HG03039 (cell line): ENCODE results near the gene TOM1.
"Not testable (repeated sequence)": the region's sequence is repeated elsewhere in the genome, so short reads cannot be mapped to it uniquely, and the experiment has no call there.

Experiments used
- ATAC-seq: cut with Tn5 transposase; IDR thresholded peaks from one replicate; pipeline ENCODE4 v1.9.1; 2021; ENCODE audit warnings: mild to moderate bottlenecking, moderate library complexity; ENCODE audit not compliant: unreplicated experiment

The TOM1 gene

GRCh38 chr22:35393116-35394010 lies 93.7 kb downstream of the TOM1 start:
- no peak for ATAC-seq

DNA sequence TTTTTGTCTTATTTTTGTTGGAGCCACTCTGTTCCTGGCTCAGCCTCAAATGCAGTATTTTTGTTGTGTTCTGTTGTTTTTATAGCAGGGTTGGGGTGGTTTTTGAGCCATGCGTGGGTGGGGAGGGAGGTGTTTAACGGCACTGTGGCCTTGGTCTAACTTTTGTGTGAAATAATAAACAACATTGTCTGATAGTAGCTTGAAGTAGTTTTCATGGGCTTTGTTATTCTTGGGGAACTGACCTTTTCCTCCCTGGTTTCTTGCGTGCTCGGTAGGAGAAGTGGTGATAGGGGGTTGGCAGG lies 94.3 kb downstream of the TOM1 start:
- no peak for ATAC-seq

DNA sequence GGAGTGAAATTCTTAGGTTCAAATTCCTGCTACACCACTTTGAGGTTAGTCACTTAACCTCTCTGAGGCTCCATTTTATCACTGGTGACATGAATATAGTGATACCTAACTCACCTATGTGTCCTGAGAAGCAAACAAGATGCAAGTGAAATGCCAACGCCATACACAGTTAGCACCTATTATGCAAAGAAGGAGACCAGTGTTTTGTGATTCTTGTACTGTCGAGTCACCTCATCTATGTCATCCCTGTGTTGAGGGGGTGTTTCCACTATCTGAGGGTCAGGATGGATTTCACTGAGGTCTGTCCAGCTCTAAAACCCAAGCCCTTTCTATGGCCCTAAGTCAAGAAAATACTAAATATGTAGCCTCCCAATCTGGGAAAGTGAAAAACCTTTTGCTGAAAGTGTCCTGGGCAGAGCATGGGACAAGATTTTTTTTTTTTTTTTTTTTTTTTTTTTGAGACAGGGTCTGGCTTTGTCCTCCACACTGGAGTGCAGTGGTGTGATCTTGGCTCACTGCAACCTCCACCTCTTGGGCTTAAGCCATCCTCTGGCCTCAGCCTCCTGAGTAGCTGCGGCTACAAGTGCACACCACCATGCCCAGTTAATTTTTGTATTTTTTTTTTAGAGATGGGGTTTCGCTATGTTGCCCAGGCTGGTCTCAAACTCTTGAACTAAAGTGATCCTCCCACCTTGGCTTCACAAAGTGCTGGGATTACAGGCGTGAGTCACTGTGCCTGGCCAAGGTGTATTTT lies 95.3 kb downstream of the TOM1 start:
- no peak for ATAC-seq

DNA sequence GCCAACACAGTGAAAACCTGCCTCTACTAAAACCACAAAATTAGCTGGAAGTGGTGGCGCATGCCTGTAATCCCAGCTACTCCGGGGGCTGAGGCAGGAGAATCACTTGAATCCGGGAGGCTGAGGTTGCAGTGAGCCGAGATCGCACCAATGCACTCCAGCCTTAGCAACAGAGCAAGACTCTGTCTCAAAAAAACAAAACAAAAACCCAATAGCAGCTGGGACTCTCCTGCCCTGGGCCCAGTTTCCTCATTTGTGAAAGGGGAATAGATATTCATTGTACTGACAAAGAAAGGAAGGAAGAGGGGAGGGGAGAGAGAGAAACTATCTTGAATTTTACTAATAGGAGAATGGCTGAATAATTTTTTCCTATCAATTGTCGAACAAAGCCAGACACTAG lies 96.9 kb downstream of the TOM1 start:
- ATAC-seq: not testable (repeated sequence)

GRCh38 chr22:35397095-35397904 lies 97.6 kb downstream of the TOM1 start:
- ATAC-seq: no peak
